HepG2 (cell line): ENCODE measurements around the gene PLCB4. TPM values are rescaled to one million over a fixed set of nuclear protein-coding genes. Genes with fewer than 3 reads are reported as not detected.

Source experiments
- ATF1 ChIP-seq: IDR thresholded peaks from 2 replicates; pipeline ENCODE4 v1.6.1; 2016; ENCODE audit warnings: mild to moderate bottlenecking, control low read depth
- CREB1 ChIP-seq, 2 experiments: fragments of 450-650 bp in 1 of 2; IDR thresholded peaks; 2 replicates each; pipeline ENCODE4 v1.6.1; 2016 to 2017; ENCODE audit warnings: control low read depth in 1 of 2, mild to moderate bottlenecking in 1 of 2, missing compliant biosample characterization in 1 of 2, missing genetic modification characterization in 1 of 2
- ELF1 ChIP-seq: sonication (generic); formaldehyde crosslinking; IDR thresholded peaks from 2 replicates; pipeline ENCODE4 v1.4.0; 2020; ENCODE audit warnings: missing genetic modification reagents
- FOXA3 ChIP-seq: IDR thresholded peaks from 2 replicates; pipeline ENCODE4 v1.6.1; 2016; ENCODE audit warnings: missing genetic modification reagents, missing compliant biosample characterization
- KIAA2018 ChIP-seq: sonication (generic); formaldehyde crosslinking; IDR thresholded peaks from 2 replicates; pipeline ENCODE4 v1.5.0; 2020; ENCODE audit warnings: mild to moderate bottlenecking, missing genetic modification reagents, borderline replicate concordance
- MBNL3 ChIP-seq: fragments of 250-450 bp; sonication (Bioruptor Pico); conservative IDR thresholded peaks from 2 replicates; pipeline ENCODE4 v1.8.0; 2022; ENCODE audit warnings: mild to moderate bottlenecking, inconsistent platforms
- MLLT10 ChIP-seq: sonication (generic); formaldehyde crosslinking; IDR thresholded peaks from 2 replicates; pipeline ENCODE4 v1.4.0; 2020; ENCODE audit warnings: missing genetic modification reagents
- NFYC ChIP-seq: IDR thresholded peaks from 2 replicates; pipeline ENCODE4 v1.6.1; 2016; ENCODE audit warnings: missing genetic modification reagents, missing compliant biosample characterization
- ZBTB49 ChIP-seq: sonication (generic); formaldehyde crosslinking; IDR thresholded peaks from 2 replicates; pipeline ENCODE4 v1.4.0; 2020; ENCODE audit warnings: missing genetic modification reagents, borderline replicate concordance
- ZNF224 ChIP-seq: sonication (generic); formaldehyde crosslinking; IDR thresholded peaks from 2 replicates; pipeline ENCODE4 v1.5.0; 2020; ENCODE audit warnings: mild to moderate bottlenecking, missing genetic modification reagents
- ZNF430 ChIP-seq: sonication (generic); formaldehyde crosslinking; IDR thresholded peaks from 2 replicates; pipeline ENCODE4 v1.9.0; 2021; ENCODE audit warnings: mild to moderate bottlenecking, missing genetic modification reagents
- ZNF724P ChIP-seq: sonication (generic); formaldehyde crosslinking; IDR thresholded peaks from 2 replicates; pipeline ENCODE4 v1.8.0; 2022; ENCODE audit warnings: missing genetic modification reagents, borderline replicate concordance
- polyA plus RNA-seq, 8 experiments: library from polyadenylated mRNA; depleted of rRNA in 3 of 8; stranded (reverse) in 7 of 8; unstranded in 1 of 8; fragments of >200 nt; fragmentation: Illumina TruSeq in 4 of 8; extraction: Trizol in 4 of 8; gene quantifications; 2 replicates each; pipeline versions ENCODE4 v1.2.1 to v1.2.3, GENCODE V29; 2011 to 2016; ENCODE audit warnings: low read depth in 4 of 8, missing spikeins in 1 of 8, mixed read lengths in 1 of 8; ENCODE audit not compliant: insufficient read depth in 1 of 8
- total RNA-seq, 5 experiments: library from RNA; depleted of rRNA; stranded (reverse); fragments of >200 nt; fragmentation: Illumina TruSeq; extraction: Trizol; gene quantifications; 2 replicates each; pipeline ENCODE4 v1.2.3, GENCODE V29; 2016; ENCODE audit warnings: low read depth in 1 of 5

Gene PLCB4
- total and polyA plus RNA-seq, 2 of the 13 experiments (the other 11 are each of a cell fraction or from before 2014, with no cell fraction given) = 0.01 TPM; not detected in 1

- TF ChIP-seq ZNF430 (CRISPR knock-in tag) (no peak; the same call in 1 of the 2 replicates), ZNF224 (CRISPR knock-in tag) (no peak), ATF1 (peak; percentile 51; the same call in 1 of the 2 replicates), ZNF724P (no peak), ELF1 (CRISPR knock-in tag) (peak; percentile 71; the same call in 1 of the 2 replicates), CREB1 (IDR thresholded peaks at IDR 0.05) (no peak), CREB1 (CRISPR knock-in tag; IDR thresholded peaks at IDR 0.05) (no peak), NFYC (CRISPR knock-in tag) (no peak), KIAA2018 (no peak), FOXA3 (CRISPR knock-in tag) (peak; percentile 99), ZBTB49 (CRISPR knock-in tag) (no peak), MLLT10 (CRISPR knock-in tag) (no peak), MBNL3 (CRISPR knock-in tag) (no peak)
Measured at GRCh38 chr20:9301129-9302090, 232.5 kb downstream of the PLCB4 start (continued).
